HepG2 (cell line): ENCODE data around the gene GDF15. TPM values are rescaled to one million over a fixed set of nuclear protein-coding genes. Genes with fewer than 3 reads are reported as not detected.

Experiments
- ATAC-seq: fragments of 200-7000 bp; cut with Tn5 transposase; 3 replicates; pipeline ENCODE4 v1.9.1; 2020; ENCODE audit warnings: mild to moderate bottlenecking, moderate library complexity
- BruUV-seq: library from RNA; stranded (reverse); fragments of 400-500 nt; replicated peaks from 2 replicates; lab custom pipeline; 2021; lab: Mats Ljungman, UMichigan
- CTCF ChIA-PET: fragments of 300-600 bp; formaldehyde crosslinking; extraction: SDS; loops from one replicate; lab custom pipeline; 2021; ENCODE audit warnings: low total read pairs, inconsistent platforms, low intra/inter-chr PET ratio; lab: Yijun Ruan, JAX
- POLR2A ChIA-PET: fragments of 350-600 bp; sonication (Branson Sonifier 250); formaldehyde crosslinking; loops from one replicate; lab custom pipeline; 2020; ENCODE audit warnings: antibody characterized with exemption, inconsistent platforms; lab: Yijun Ruan, JAX
- DNase-seq: peaks from one replicate; pipeline ENCODE4 v3.0.0-alpha.2; 2015; ENCODE audit warnings: low spot score
- FAIRE-seq: peaks from 3 replicates; lab custom pipeline; 2011; peaks lifted over from hg19 to GRCh38; lab: Jason Lieb, UNC
- H2AFZ ChIP-seq: one replicate; pipeline ENCODE4 v1.6.1; 2011; ENCODE audit warnings: low read length, inconsistent platforms
- H3K27ac ChIP-seq: fragments of 300-600 bp; 3 replicates; pipeline ENCODE4 v1.8.0; 2011; ENCODE audit warnings: mixed run types, mild to moderate bottlenecking, mixed read lengths, low read length, inconsistent platforms; ENCODE audit not compliant: insufficient read depth; ENCODE audit errors: extremely low read length
- H3K27me3 ChIP-seq, 2 experiments: fragments of 200-600 bp in 1 of 2; 2 replicates in 1 of 2; 3 replicates in 1 of 2; pipeline versions ENCODE4 v1.6.0 to v1.8.0; 2011; ENCODE audit warnings: low read length in 2 of 2, mild to moderate bottlenecking in 2 of 2, moderate library complexity in 2 of 2, inconsistent platforms in 1 of 2; ENCODE audit not compliant: insufficient read depth in 2 of 2, control insufficient read depth in 1 of 2
- H3K36me3 ChIP-seq, 2 experiments: fragments of 200-600 bp in 1 of 2; replicated peaks in 1 of 2; 2 replicates in 1 of 2; 3 replicates in 1 of 2; pipeline versions ENCODE4 v1.5.1 to v1.8.0; 2011; ENCODE audit warnings: low read length in 2 of 2, inconsistent platforms in 1 of 2; ENCODE audit not compliant: insufficient read depth in 2 of 2, control insufficient read depth in 1 of 2
- H3K4me1 ChIP-seq: 2 replicates; pipeline ENCODE4 v1.5.1; 2012; ENCODE audit warnings: low read length, inconsistent platforms; ENCODE audit not compliant: insufficient read depth
- H3K4me2 ChIP-seq: 2 replicates; pipeline ENCODE4 v1.6.0; 2011; ENCODE audit warnings: low read depth, low read length, inconsistent platforms
- H3K4me3 ChIP-seq, 3 experiments: fragments of 200-600 bp in 1 of 3; sonication (generic), shearing (Covaris generic) in 1 of 3; replicated peaks in 1 of 3; 2 replicates each; pipeline ENCODE4 v1.5.1; 2011 to 2016; ENCODE audit warnings: low read length in 3 of 3, inconsistent platforms in 2 of 3, low read depth in 2 of 3, mild to moderate bottlenecking in 2 of 3, control low read depth in 1 of 3, mixed read lengths in 1 of 3; ENCODE audit not compliant: insufficient read depth in 1 of 3
- H3K79me2 ChIP-seq: one replicate; pipeline ENCODE4 v1.6.1; 2011; ENCODE audit warnings: low read length, inconsistent platforms; ENCODE audit not compliant: insufficient read depth
- H3K9ac ChIP-seq: 2 replicates; pipeline ENCODE4 v1.6.0; 2011; ENCODE audit warnings: mild to moderate bottlenecking, low read depth, low read length, inconsistent platforms; ENCODE audit not compliant: insufficient read depth
- H3K9me3 ChIP-seq: 2 replicates; pipeline ENCODE4 v1.5.1; 2012; ENCODE audit warnings: mild to moderate bottlenecking, low read length
- H4K20me1 ChIP-seq: 2 replicates; pipeline ENCODE4 v1.6.0; 2011; ENCODE audit warnings: inconsistent platforms, mild to moderate bottlenecking, low read length, moderate library complexity; ENCODE audit not compliant: insufficient read depth
- ASH2L ChIP-seq: fragments of 300-600, 200-600 bp; sonication (generic); IDR thresholded peaks from 2 replicates; pipeline ENCODE4 v1.7.0; 2017; ENCODE audit warnings: low read depth, mild to moderate bottlenecking, moderate library complexity, mixed read lengths, low read length; ENCODE audit not compliant: insufficient read length
- MEF2D ChIP-seq: sonication (generic); formaldehyde crosslinking; IDR thresholded peaks from 2 replicates; pipeline ENCODE4 v1.5.1; 2020; ENCODE audit warnings: mild to moderate bottlenecking, missing genetic modification reagents
- MXD4 ChIP-seq: IDR thresholded peaks from 2 replicates; pipeline ENCODE4 v1.6.1; 2016; ENCODE audit warnings: mild to moderate bottlenecking, missing biosample characterization, missing genetic modification reagents
- NFATC3 ChIP-seq: sonication (generic); formaldehyde crosslinking; IDR thresholded peaks from 2 replicates; pipeline ENCODE4 v1.5.1; 2020; ENCODE audit warnings: mild to moderate bottlenecking, missing genetic modification reagents
- RARA ChIP-seq: IDR thresholded peaks from 2 replicates; pipeline ENCODE4 v1.6.1; 2016; ENCODE audit warnings: missing genetic modification reagents, missing compliant biosample characterization
- REPIN1 ChIP-seq: sonication (generic); formaldehyde crosslinking; IDR thresholded peaks from 2 replicates; pipeline ENCODE4 v1.8.0; 2022; ENCODE audit warnings: missing genetic modification reagents, low read depth, mild to moderate bottlenecking, borderline replicate concordance
- RXRA ChIP-seq: sonication (generic); formaldehyde crosslinking; IDR thresholded peaks from 2 replicates; pipeline ENCODE4 v1.5.1; 2020; ENCODE audit warnings: missing genetic modification reagents
- SMAD9 ChIP-seq: sonication (generic); formaldehyde crosslinking; IDR thresholded peaks from 2 replicates; pipeline ENCODE4 v1.5.1; 2020; ENCODE audit warnings: mild to moderate bottlenecking, missing genetic modification reagents
- U2AF2 ChIP-seq: fragments of 200-400 bp; formaldehyde crosslinking; IDR thresholded peaks from 2 replicates; pipeline ENCODE4 v1.6.1; 2017; ENCODE audit warnings: low read depth, mild to moderate bottlenecking, low read length
- ZBTB42 ChIP-seq: sonication (generic); formaldehyde crosslinking; IDR thresholded peaks from 2 replicates; pipeline ENCODE4 v1.5.0; 2020; ENCODE audit warnings: mild to moderate bottlenecking, missing genetic modification reagents
- ZFP36L2 ChIP-seq: sonication (generic); formaldehyde crosslinking; IDR thresholded peaks from 2 replicates; pipeline ENCODE4 v1.4.0; 2020; ENCODE audit warnings: missing genetic modification reagents
- ZNF12 ChIP-seq: sonication (generic); formaldehyde crosslinking; IDR thresholded peaks from 2 replicates; pipeline ENCODE4 v1.5.0; 2020; ENCODE audit warnings: missing genetic modification reagents
- ZNF256 ChIP-seq: sonication (generic); formaldehyde crosslinking; conservative IDR thresholded peaks from 2 replicates; pipeline ENCODE4 v1.4.0; 2020; ENCODE audit warnings: missing genetic modification reagents
- ZNF263 ChIP-seq: sonication (generic); formaldehyde crosslinking; IDR thresholded peaks from 2 replicates; pipeline ENCODE4 v1.4.0; 2020; ENCODE audit warnings: missing genetic modification reagents
- ZNF430 ChIP-seq: sonication (generic); formaldehyde crosslinking; IDR thresholded peaks from 2 replicates; pipeline ENCODE4 v1.9.0; 2021; ENCODE audit warnings: mild to moderate bottlenecking, missing genetic modification reagents
- ZNF788 ChIP-seq: sonication (generic); formaldehyde crosslinking; IDR thresholded peaks from 2 replicates; pipeline ENCODE4 v1.5.0; 2020; ENCODE audit warnings: mild to moderate bottlenecking, missing genetic modification reagents, borderline replicate concordance
- ZSCAN20 ChIP-seq: sonication (generic); formaldehyde crosslinking; IDR thresholded peaks from 2 replicates; pipeline ENCODE4 v1.4.0; 2020; ENCODE audit warnings: missing genetic modification reagents, mild to moderate bottlenecking, borderline replicate concordance
- ZUFSP ChIP-seq: sonication (generic); formaldehyde crosslinking; IDR thresholded peaks from 2 replicates; pipeline ENCODE4 v1.9.0; 2021; ENCODE audit warnings: missing genetic modification reagents, mild to moderate bottlenecking, borderline replicate concordance
- WGBS: methylation state at CpG from one replicate; pipeline ENCODE4 v1.1.6; 2017; ENCODE audit warnings: low lambda C conversion rate; 5-methylcytosine and 5-hydroxymethylcytosine counted together
- in situ Hi-C: cut with HindIII; loops from 2 replicates; pipeline ENCODE4 v1.10.0; 2017; ENCODE audit warnings: low pct_unique_long_range_greater_than_20kb; ENCODE audit not compliant: extremely low pct_ligation_motif_present
- intact Hi-C: fragments of 100-400 bp; cut with micrococcal nuclease; formaldehyde crosslinking; loops from one replicate; pipeline ENCODE4 v1.10.0; 2022; ENCODE audit not compliant: unreplicated experiment
- polyA plus RNA-seq, 8 experiments: library from polyadenylated mRNA; depleted of rRNA in 3 of 8; stranded (reverse) in 7 of 8; unstranded in 1 of 8; fragments of >200 nt; fragmentation: Illumina TruSeq in 4 of 8; extraction: Trizol in 4 of 8; gene quantifications; 2 replicates each; pipeline versions ENCODE4 v1.2.1 to v1.2.3, GENCODE V29; 2011 to 2016; ENCODE audit warnings: low read depth in 4 of 8, missing spikeins in 1 of 8, mixed read lengths in 1 of 8; ENCODE audit not compliant: insufficient read depth in 1 of 8
- total RNA-seq, 5 experiments: library from RNA; depleted of rRNA; stranded (reverse); fragments of >200 nt; fragmentation: Illumina TruSeq; extraction: Trizol; gene quantifications; 2 replicates each; pipeline ENCODE4 v1.2.3, GENCODE V29; 2016; ENCODE audit warnings: low read depth in 1 of 5
- TF ChIP-seq, protein P1 (sequence below): sonication (generic); formaldehyde crosslinking; conservative IDR thresholded peaks from 2 replicates; pipeline ENCODE4 v1.4.0; 2020; ENCODE audit warnings: mild to moderate bottlenecking, missing genetic modification reagents, moderate library complexity
- TF ChIP-seq, protein P2 (sequence below): sonication (generic); formaldehyde crosslinking; IDR thresholded peaks from 2 replicates; pipeline ENCODE4 v1.5.1; 2020; ENCODE audit warnings: missing genetic modification reagents, mild to moderate bottlenecking, borderline replicate concordance

Gene GDF15
- total and polyA plus RNA-seq, 2 of the 13 experiments (the other 11 are each of a cell fraction or from before 2014, with no cell fraction given), result 146 to 422 TPM

DNA sequence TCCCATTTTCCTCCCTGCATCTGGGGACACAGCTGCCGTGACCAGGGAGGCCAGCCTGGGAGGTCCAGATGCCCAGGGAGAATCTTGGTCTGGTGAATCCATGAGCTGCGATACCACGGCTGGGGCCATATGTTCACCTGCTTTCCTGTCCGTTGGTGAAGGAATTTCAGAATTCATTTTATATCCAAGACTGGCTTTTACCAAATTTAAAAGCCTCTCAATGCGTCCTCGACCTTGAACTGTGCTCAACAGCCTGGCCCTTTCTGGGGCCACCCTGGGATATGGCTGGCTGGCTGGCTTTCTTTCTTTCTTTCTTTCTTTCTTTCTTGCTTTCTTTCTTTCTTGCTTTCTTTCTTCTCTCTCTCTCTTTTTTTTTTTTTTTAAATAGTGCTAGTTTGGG is 22.2 kb upstream of the GDF15 start:
- H2AFZ ChIP-seq, result no peak overlapping the region
- in situ Hi-C loops, result no loop called here
- no peaks in the 10 kb centered on the region for H3K27me3 ChIP-seq
- H3K9ac ChIP-seq, result peak overlapping the region; percentile 75; the same call in 1 of the 2 replicates
- FAIRE-seq, result no peak
- H4K20me1 ChIP-seq, result no peaks in the 10 kb centered on the region
- POLR2A ChIA-PET, result interaction anchor here (1.3 to 17.4 kb wide), 9 partner anchors 10 to 171 kb away, joined by 3 to 514 read pairs (median 4); partner anchors contain the start of genes GDF15, LSM4, MPV17L2 and SSBP4
- intact Hi-C loops, result no loop called here
- H3K36me3 ChIP-seq, result peaks cover 14 to 42% of the 10 kb centered on the region in 2 experiments
- no peak overlapping the region for H3K4me2 ChIP-seq
- 53% methylated on average over 6 of the region's 6 CpGs for WGBS
- no peaks in the 10 kb centered on the region for H3K9me3 ChIP-seq
- no TSS peak for BruUV-seq
- ATAC-seq, result no peak
- no peak for DNase-seq
- peaks cover 65% of the 10 kb centered on the region for H3K4me1 ChIP-seq
- peaks cover 5% of the 10 kb centered on the region for H3K79me2 ChIP-seq
- H3K27ac ChIP-seq, result peak overlapping the region; percentile 90
- no peak overlapping the region for H3K4me3 ChIP-seq
- CTCF ChIA-PET, result no interaction called here
- TF ChIP-seq ZBTB42 (CRISPR knock-in tag), result no peak
- no peak for TF ChIP-seq ZNF430
- no peak for TF ChIP-seq MEF2D (CRISPR knock-in tag)
- TF ChIP-seq ASH2L, result no peak
- TF ChIP-seq, protein P1, sequence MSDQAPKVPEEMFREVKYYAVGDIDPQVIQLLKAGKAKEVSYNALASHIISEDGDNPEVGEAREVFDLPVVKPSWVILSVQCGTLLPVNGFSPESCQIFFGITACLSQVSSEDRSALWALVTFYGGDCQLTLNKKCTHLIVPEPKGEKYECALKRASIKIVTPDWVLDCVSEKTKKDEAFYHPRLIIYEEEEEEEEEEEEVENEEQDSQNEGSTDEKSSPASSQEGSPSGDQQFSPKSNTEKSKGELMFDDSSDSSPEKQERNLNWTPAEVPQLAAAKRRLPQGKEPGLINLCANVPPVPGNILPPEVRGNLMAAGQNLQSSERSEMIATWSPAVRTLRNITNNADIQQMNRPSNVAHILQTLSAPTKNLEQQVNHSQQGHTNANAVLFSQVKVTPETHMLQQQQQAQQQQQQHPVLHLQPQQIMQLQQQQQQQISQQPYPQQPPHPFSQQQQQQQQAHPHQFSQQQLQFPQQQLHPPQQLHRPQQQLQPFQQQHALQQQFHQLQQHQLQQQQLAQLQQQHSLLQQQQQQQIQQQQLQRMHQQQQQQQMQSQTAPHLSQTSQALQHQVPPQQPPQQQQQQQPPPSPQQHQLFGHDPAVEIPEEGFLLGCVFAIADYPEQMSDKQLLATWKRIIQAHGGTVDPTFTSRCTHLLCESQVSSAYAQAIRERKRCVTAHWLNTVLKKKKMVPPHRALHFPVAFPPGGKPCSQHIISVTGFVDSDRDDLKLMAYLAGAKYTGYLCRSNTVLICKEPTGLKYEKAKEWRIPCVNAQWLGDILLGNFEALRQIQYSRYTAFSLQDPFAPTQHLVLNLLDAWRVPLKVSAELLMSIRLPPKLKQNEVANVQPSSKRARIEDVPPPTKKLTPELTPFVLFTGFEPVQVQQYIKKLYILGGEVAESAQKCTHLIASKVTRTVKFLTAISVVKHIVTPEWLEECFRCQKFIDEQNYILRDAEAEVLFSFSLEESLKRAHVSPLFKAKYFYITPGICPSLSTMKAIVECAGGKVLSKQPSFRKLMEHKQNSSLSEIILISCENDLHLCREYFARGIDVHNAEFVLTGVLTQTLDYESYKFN (CRISPR knock-in tag), result peak; percentile 55
- TF ChIP-seq NFATC3 (CRISPR knock-in tag), result no peak
- 0 out of 2 replicates have a peak, but pooled peaks have one; percentile 25 for TF ChIP-seq ZNF788
- TF ChIP-seq U2AF2, result 0 out of 2 replicates have a peak, but pooled peaks have one; percentile 53
- 0 out of 2 replicates have a peak, but pooled peaks have one; percentile 15 for TF ChIP-seq RARA (CRISPR knock-in tag)
- TF ChIP-seq SMAD9 (CRISPR knock-in tag), result no peak
- no peak for TF ChIP-seq ZSCAN20 (CRISPR knock-in tag)
- TF ChIP-seq ZNF263, result no peak
- no peak for TF ChIP-seq REPIN1 (CRISPR knock-in tag)
- TF ChIP-seq, protein P2, sequence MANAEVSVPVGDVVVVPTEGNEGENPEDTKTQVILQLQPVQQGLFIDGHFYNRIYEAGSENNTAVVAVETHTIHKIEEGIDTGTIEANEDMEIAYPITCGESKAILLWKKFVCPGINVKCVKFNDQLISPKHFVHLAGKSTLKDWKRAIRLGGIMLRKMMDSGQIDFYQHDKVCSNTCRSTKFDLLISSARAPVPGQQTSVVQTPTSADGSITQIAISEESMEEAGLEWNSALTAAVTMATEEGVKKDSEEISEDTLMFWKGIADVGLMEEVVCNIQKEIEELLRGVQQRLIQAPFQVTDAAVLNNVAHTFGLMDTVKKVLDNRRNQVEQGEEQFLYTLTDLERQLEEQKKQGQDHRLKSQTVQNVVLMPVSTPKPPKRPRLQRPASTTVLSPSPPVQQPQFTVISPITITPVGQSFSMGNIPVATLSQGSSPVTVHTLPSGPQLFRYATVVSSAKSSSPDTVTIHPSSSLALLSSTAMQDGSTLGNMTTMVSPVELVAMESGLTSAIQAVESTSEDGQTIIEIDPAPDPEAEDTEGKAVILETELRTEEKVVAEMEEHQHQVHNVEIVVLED, result no peak
- no peak for TF ChIP-seq MXD4 (CRISPR knock-in tag)
- no peak for TF ChIP-seq ZNF12
- TF ChIP-seq ZNF256 (CRISPR knock-in tag), result no peak
- TF ChIP-seq RXRA, result no peak
- no peak for TF ChIP-seq ZFP36L2
- TF ChIP-seq ZUFSP, result no peak
